Progenitor cell of endocrine pancreas (in vitro differentiated cells): ENCODE results near the gene SKOR1. TPM values are rescaled to one million over a fixed set of nuclear protein-coding genes. Genes with fewer than 3 reads are reported as not detected.

Experiments
- DNase-seq: peaks from one replicate; pipeline ENCODE4 v3.0.0; 2021; ENCODE audit warnings: low spot score; ENCODE audit not compliant: unreplicated experiment
- H3K27ac Mint-ChIP-seq: 2 replicates; pipeline ENCODE4 v1.8.0; 2021; ENCODE audit warnings: mild to moderate bottlenecking, moderate library complexity, mixed read lengths
- H3K27me3 Mint-ChIP-seq: 2 replicates; pipeline ENCODE4 v1.8.0; 2021; ENCODE audit warnings: mixed read lengths
- H3K36me3 Mint-ChIP-seq: 2 replicates; pipeline ENCODE4 v1.8.0; 2022; ENCODE audit warnings: mixed read lengths; ENCODE audit not compliant: insufficient read depth
- H3K4me1 Mint-ChIP-seq: 2 replicates; pipeline ENCODE4 v1.8.0; 2021; ENCODE audit warnings: low read depth, mixed read lengths
- H3K4me3 Mint-ChIP-seq: 2 replicates; pipeline ENCODE4 v1.8.0; 2021; ENCODE audit warnings: low read depth, mild to moderate bottlenecking, moderate library complexity, mixed read lengths
- H3K9me3 Mint-ChIP-seq: 2 replicates; pipeline ENCODE4 v1.8.0; 2021; ENCODE audit warnings: low read depth, mixed read lengths
- total RNA-seq: library from RNA; stranded (reverse); gene quantifications from 2 replicates; pipeline ENCODE4 v1.2.1, GENCODE V29; 2021
- TF ChIP-seq, protein P1 (sequence below): fragments of 200-600 bp; sonication (generic); IDR thresholded peaks from one replicate; pipeline ENCODE4 v1.5.0; 2021; ENCODE audit warnings: antibody characterized with exemption, mild to moderate bottlenecking; ENCODE audit not compliant: unreplicated experiment

Gene SKOR1
- total RNA-seq, 1 donor from 2014 or later, result 0.60 TPM

DNA sequence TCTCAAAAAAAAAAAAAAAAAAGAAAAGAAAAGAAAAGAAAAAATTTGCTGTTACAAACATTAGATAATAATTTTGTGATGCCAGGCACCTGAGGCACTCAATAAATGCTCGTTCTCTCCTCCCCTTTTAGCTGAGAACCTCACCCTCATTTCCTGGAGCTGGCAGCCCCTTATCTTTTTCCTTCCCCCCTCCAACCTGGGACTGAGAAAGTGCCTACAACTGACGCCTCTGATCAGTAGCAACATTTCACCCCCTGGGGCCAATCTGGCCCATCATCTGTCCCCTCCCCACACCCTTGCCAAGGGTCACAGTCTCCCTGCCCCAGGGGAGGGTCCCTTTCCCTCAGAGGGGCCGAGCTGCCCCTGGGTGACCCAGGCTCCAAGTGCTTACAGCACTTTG lies 27.1 kb downstream of the SKOR1 start:
- Mint-ChIP-seq H3K4me3 (no peak overlapping the region), H3K4me1 (peaks cover 4% of the 10 kb centered on the region), H3K9me3 (no peaks in the 10 kb centered on the region), H3K36me3 (no peaks in the 10 kb centered on the region), H3K27me3 (peaks cover 4% of the 10 kb centered on the region), H3K27ac (no peak overlapping the region)
- no peak for DNase-seq
- TF ChIP-seq, protein P1, sequence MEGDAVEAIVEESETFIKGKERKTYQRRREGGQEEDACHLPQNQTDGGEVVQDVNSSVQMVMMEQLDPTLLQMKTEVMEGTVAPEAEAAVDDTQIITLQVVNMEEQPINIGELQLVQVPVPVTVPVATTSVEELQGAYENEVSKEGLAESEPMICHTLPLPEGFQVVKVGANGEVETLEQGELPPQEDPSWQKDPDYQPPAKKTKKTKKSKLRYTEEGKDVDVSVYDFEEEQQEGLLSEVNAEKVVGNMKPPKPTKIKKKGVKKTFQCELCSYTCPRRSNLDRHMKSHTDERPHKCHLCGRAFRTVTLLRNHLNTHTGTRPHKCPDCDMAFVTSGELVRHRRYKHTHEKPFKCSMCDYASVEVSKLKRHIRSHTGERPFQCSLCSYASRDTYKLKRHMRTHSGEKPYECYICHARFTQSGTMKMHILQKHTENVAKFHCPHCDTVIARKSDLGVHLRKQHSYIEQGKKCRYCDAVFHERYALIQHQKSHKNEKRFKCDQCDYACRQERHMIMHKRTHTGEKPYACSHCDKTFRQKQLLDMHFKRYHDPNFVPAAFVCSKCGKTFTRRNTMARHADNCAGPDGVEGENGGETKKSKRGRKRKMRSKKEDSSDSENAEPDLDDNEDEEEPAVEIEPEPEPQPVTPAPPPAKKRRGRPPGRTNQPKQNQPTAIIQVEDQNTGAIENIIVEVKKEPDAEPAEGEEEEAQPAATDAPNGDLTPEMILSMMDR, result no peak

DNA sequence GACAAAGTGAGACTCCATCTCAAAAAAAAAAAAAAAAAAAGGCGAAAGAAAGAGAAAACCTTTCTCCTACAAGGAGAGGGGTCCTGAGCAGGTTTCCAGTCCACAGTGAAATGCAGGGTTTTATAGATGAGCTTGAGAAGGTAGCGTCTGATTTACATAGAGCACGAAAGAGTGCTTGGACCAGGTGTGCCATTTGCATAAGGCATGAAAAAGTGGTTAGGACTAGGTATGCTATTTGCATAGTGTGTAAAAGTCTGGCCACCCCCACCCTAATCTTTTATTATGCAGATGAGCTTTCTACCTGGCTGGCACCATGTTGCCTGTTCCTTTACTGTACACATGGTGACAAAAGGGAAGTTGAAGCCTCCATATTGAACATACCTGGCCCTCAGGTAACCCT lies 28.1 kb downstream of the SKOR1 start:
- Mint-ChIP-seq H3K27ac (no peak overlapping the region), H3K27me3 (no peaks in the 10 kb centered on the region), H3K4me1 (peaks cover 4% of the 10 kb centered on the region), H3K36me3 (no peaks in the 10 kb centered on the region), H3K4me3 (no peak overlapping the region), H3K9me3 (no peaks in the 10 kb centered on the region)
- TF ChIP-seq, protein P1, result no peak
- no peak for DNase-seq

DNA sequence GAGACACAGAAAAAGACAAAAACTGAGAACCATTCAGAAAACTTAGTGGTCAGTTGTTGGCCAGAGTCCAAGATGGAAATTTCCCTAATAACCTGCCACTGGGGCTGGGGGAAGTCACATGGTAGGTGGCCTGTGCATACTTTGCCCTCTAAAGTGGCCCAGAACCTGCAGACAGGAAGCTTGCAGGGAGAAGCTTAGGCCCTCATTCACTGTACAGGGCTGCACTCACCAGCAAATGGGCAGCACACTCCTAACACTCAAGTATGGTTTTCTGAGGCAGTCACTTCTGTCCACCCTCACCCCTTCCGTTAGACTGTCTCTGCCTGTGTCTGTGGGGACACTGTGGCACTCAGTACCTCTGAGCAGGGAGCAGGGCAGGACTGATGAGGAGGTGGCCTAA lies 29.0 kb downstream of the SKOR1 start:
- no peak overlapping the region for H3K27ac Mint-ChIP-seq
- H3K27me3 Mint-ChIP-seq, result no peaks in the 10 kb centered on the region
- DNase-seq, result no peak
- no peak overlapping the region for H3K4me3 Mint-ChIP-seq
- no peaks in the 10 kb centered on the region for H3K36me3 Mint-ChIP-seq
- TF ChIP-seq, protein P1, result no peak
- no peaks in the 10 kb centered on the region for H3K9me3 Mint-ChIP-seq
- H3K4me1 Mint-ChIP-seq, result peaks cover 4% of the 10 kb centered on the region

DNA sequence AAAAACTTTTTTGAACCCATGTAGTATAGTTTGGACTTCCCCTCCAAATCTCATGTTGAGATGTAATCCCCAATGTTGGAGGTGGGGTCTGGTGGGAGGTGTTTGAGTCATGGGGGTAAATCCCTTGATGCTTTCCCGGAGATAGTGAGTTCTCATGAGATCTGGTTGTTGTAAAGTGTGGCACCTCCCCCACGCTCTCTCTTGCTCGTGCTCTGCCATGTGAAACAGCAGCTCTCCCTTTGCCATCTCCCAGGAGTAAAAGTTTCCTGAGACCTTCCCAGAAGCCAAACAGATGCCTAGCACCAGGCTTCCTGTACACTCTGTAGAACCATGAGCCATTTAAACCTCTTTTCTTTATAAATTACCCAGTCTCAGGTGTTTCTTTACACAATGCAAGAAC lies 30.5 kb downstream of the SKOR1 start:
- H3K9me3 Mint-ChIP-seq, result no peaks in the 10 kb centered on the region
- H3K4me3 Mint-ChIP-seq, result no peak overlapping the region
- TF ChIP-seq, protein P1, result no peak
- no peak overlapping the region for H3K27ac Mint-ChIP-seq
- H3K36me3 Mint-ChIP-seq, result no peaks in the 10 kb centered on the region
- H3K27me3 Mint-ChIP-seq, result no peaks in the 10 kb centered on the region
- DNase-seq, result no peak
- H3K4me1 Mint-ChIP-seq, result peaks cover 4% of the 10 kb centered on the region

DNA sequence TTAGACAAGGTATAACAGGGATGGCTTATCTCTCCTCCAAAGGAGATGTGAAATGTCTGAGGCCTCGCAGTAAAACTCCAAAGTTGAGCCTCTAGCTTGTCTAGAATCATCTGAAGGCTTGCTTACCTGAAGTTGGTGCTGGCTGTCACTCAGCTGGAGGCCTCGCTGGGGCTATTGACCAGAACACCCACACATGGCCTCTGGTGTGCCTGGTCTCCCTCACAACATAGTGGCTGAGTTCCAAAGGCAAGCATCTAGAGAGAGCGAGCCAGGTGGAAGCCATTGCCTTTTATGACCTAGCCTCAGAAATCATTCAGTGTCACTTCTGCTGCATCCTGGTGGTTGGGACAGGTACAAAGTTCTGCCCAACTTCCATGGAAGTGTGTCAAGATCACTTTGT lies 31.9 kb downstream of the SKOR1 start:
- no peaks in the 10 kb centered on the region for H3K36me3 Mint-ChIP-seq
- no peak overlapping the region for H3K4me3 Mint-ChIP-seq
- peaks cover 4% of the 10 kb centered on the region for H3K4me1 Mint-ChIP-seq
- H3K27ac Mint-ChIP-seq, result no peak overlapping the region
- TF ChIP-seq, protein P1, result no peak
- no peaks in the 10 kb centered on the region for H3K9me3 Mint-ChIP-seq
- H3K27me3 Mint-ChIP-seq, result no peaks in the 10 kb centered on the region
- no peak for DNase-seq
